Right lobe of liver (tissue), 6 donors: ENCODE data around the gene OLFM2. TPM values are rescaled to one million over a fixed set of nuclear protein-coding genes. Genes with fewer than 3 reads are reported as not detected.

Experiments used
- ATAC-seq, 4 donors: fragments of 200-7000 bp; cut with Tn5 transposase; one replicate each; pipeline ENCODE4 v1.9.1; 2020; ENCODE audit warnings: mild to moderate bottlenecking in 4 of 4, moderate library complexity in 4 of 4
- DNase-seq, 3 donors: peaks; one replicate each; pipeline ENCODE4 v3.0.0-alpha.2; 2020
- H3K27ac ChIP-seq, 3 donors: fragments of 200-600 bp; one replicate each; pipeline ENCODE4 v1.8.0; 2022
- H3K27me3 ChIP-seq, 2 donors: fragments of 200-600 bp; one replicate each; pipeline ENCODE4 v1.8.0; 2022
- H3K36me3 ChIP-seq, 4 donors: fragments of 200-600 bp; sonication (generic) in 1 of 4; one replicate each; pipeline versions ENCODE4 v1.5.1 to v1.8.0; 2017 to 2022; ENCODE audit warnings: control low read depth in 1 of 4
- H3K4me1 ChIP-seq, 4 donors: fragments of 200-600 bp; sonication (generic) in 1 of 4; one replicate each; pipeline versions ENCODE4 v1.5.1 to v1.8.0; 2017 to 2022; ENCODE audit warnings: control low read depth in 1 of 4
- H3K4me3 ChIP-seq, 3 donors: fragments of 200-600 bp; one replicate each; pipeline ENCODE4 v1.8.0; 2022
- H3K9me3 ChIP-seq, 4 donors: fragments of 200-600 bp; sonication (generic) in 1 of 4; one replicate each; pipeline versions ENCODE4 v1.5.1 to v1.8.0; 2017 to 2022; ENCODE audit warnings: control low read depth in 1 of 4
- CTCF ChIP-seq, 4 donors: fragments of 200-600 bp in 3 of 4; fragments of 450-650 bp in 1 of 4; IDR thresholded peaks; one replicate each; pipeline versions ENCODE4 v1.5.1 to v1.8.0; 2016 to 2022; ENCODE audit warnings: antibody characterized with exemption in 4 of 4, mild to moderate bottlenecking in 2 of 4
- POLR2A ChIP-seq: fragments of 450-650 bp; IDR thresholded peaks from one replicate; pipeline ENCODE4 v1.6.1; 2017; ENCODE audit warnings: antibody characterized with exemption, mild to moderate bottlenecking
- whole genome bisulfite sequencing: methylation state at CpG from one replicate; pipeline ENCODE4 v1.1.6; 2018; ENCODE audit warnings: low coverage, low lambda C conversion rate; ENCODE audit not compliant: insufficient coverage; ENCODE audit errors: missing lambda C conversion rate; 5-methylcytosine and 5-hydroxymethylcytosine counted together
- intact Hi-C, 2 donors: fragments of 100-400 bp; cut with DNase I; formaldehyde crosslinking; loops; one replicate each; pipeline versions ENCODE4 v1.11.2 to v1.14.1; 2022
- total RNA-seq, 6 experiments: library from RNA; depleted of rRNA in 2 of 6; stranded (reverse); fragments of >200 nt in 2 of 6; fragmentation: NEBNext Ultra II Directional in 3 of 6; extraction: Animal tissue kit (Norgen Biotek cat#: 25700) in 3 of 6; gene quantifications; one replicate each; pipeline versions ENCODE4 v1.1.0 to v1.2.4, GENCODE V29; 2016 to 2023
- donor health status: DM: no; HTN: yes; CAD: no.
- donor health status: DM: no; HTN: no; CAD: no.
- donor health status: DM: no; HTN: no; CAD: no.
- donor health status: DM: no; HTN: yes; CAD: no.
- donor health status: DM: no; HTN: yes; CAD: no.

OLFM2 gene
- total RNA-seq, 6 experiments from 2014 or later = 3.8 to 72.5 (median 31.8) TPM

DNA sequence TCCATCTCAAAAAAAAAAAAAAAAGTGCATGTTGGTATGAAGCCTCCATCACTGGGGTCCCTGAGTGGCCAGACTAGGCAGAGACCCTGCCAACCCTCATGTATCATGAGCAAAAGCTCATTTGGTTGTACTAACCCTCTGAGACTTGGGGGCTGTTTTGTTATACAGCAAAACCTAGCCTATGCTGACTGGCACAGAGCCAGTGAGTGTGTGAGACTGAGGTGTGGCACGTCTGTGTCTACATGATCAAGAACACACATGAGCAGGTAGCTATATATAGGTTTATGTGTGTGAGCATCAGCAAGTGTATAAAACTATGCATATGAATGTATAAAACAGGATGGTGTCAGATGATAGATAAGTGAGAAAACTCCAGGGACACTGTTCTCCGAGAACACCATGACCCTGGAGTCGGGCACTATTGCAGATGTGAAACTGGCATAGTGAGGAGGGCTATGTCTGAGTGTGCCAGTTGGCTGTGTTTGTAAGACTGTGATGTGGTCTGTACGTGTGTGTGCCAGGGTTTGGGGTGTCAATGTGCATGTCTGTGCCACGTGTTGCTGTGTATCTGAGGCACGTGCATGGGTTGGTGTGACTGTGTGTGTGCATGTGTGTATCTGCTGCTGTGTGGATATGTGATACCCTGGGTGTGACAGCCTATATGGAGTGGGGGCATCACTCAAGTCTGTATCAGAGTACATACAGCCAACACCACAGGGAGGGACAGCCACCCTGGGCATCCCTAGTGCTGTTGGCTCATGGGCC is 44.5 kb downstream of the OLFM2 start:
- no peak for DNase-seq
- Histone ChIP-seq H3K36me3 (no peaks in the 10 kb centered on the region), H3K4me3 (no peak overlapping the region), H3K9me3 (no peaks in the 10 kb centered on the region), H3K27me3 (no peaks in the 10 kb centered on the region), H3K27ac (no peak overlapping the region), H3K4me1 (no peaks in the 10 kb centered on the region)
- 80% methylated on average over 1 of the region's 6 CpGs for WGBS
- intact Hi-C loops = no loop called here
- TF ChIP-seq CTCF (IDR thresholded peaks at IDR 0.05) (no peak), POLR2A (no peak)
- ATAC-seq = no peak

- ATAC-seq (peak in 1 of 4 donors; percentile 13), DNase-seq (no peak)
- Histone ChIP-seq H3K36me3 (no peaks in the 10 kb centered on the region), H3K9me3 (no peaks in the 10 kb centered on the region), H3K27ac (no peak overlapping the region), H3K4me1 (no peaks in the 10 kb centered on the region), H3K4me3 (no peak overlapping the region), H3K27me3 (no peaks in the 10 kb centered on the region)
- TF ChIP-seq CTCF (IDR thresholded peaks at IDR 0.05) = peak in 3 of 4 donors; percentile 10 to 17 (median 17)
- TF ChIP-seq POLR2A = no peak
- 33% methylated on average over 3 of the region's 8 CpGs for WGBS
- intact Hi-C loops = no loop called here
These were observed 51.2 kb downstream of the OLFM2 start for GRCh38 chr19:9885077-9885552.

DNA sequence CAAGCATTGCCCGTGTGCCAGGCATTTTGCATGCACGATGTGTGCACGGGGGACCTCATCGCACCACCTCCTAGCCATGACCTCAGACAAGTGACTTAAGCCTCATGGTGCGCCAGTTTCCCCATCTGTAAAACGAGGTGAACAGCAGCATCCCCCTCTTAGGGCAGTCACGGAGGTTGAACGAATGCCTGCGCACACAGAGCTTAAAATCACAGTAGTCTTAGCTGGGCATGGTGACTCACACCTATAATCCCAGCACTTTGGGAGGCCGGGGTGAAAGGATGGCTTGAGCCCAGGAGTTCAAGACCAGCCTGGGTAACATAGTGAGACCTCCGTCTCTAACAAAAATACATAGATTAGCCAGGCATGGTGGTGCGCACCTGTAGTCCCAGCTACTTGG is 52.6 kb downstream of the OLFM2 start:
- Histone ChIP-seq H3K4me1 (no peaks in the 10 kb centered on the region), H3K27ac (no peak overlapping the region), H3K36me3 (no peaks in the 10 kb centered on the region), H3K4me3 (no peak overlapping the region), H3K27me3 (no peaks in the 10 kb centered on the region), H3K9me3 (no peaks in the 10 kb centered on the region)
- ATAC-seq (no peak), DNase-seq (no peak)
- WGBS = 78% methylated on average over 7 of the region's 12 CpGs
- intact Hi-C loops = no loop called here
- no peak for TF ChIP-seq CTCF (IDR thresholded peaks at IDR 0.05)

DNA sequence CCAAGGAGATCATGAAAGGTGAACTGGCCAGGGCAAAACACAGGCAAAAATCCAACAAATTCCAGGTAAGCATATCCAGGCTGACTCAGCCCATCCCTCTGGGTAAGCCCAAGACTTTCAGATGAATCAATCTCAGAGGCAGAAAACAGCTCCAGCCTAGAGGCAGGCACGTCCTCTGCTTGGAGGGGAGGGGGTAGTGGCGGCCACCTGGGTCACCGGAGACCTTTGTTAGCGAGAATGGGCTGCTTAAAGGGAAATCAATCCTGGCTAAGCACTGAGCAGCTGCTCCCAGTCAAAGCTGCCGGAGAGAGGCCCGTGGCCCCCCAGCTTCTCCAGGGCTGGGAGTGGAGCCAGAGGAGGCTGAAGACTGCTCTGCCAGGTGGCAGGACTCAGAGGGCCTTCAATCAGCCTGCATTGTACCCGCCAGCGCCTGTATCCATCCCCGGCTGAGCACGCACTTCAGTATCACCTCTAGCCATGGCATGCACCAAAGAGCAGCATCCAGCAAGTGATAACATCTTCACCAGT is 53.0 kb downstream of the OLFM2 start:
- no peaks in the 10 kb centered on the region for H3K36me3 ChIP-seq
- H3K27me3 ChIP-seq = no peaks in the 10 kb centered on the region
- intact Hi-C loops = no loop called here
- WGBS = 89% methylated on average over 4 of the region's 10 CpGs
- no peak for DNase-seq
- no peak overlapping the region for H3K4me3 ChIP-seq
- TF ChIP-seq CTCF (IDR thresholded peaks at IDR 0.05) (no peak), POLR2A (no peak)
- ATAC-seq = peak in 1 of 4 donors; percentile 32
- no peaks in the 10 kb centered on the region for H3K9me3 ChIP-seq
- H3K27ac ChIP-seq = no peak overlapping the region
- no peaks in the 10 kb centered on the region for H3K4me1 ChIP-seq
